GM23248 (cell line): ENCODE results near the gene ZNF407. TPM values are rescaled to one million over a fixed set of nuclear protein-coding genes. Genes with fewer than 3 reads are reported as not detected.

Experiments
- DNase-seq: peaks from one replicate; pipeline ENCODE4 v3.0.0-alpha.2; 2015
- H2AFZ ChIP-seq: fragments of 200-600 bp; sonication (generic); 2 replicates; pipeline ENCODE4 v1.6.1; 2016; ENCODE audit warnings: antibody characterized with exemption
- H3F3A ChIP-seq: fragments of 200-600 bp; sonication (generic); 2 replicates; pipeline ENCODE4 v1.6.1; 2016; ENCODE audit warnings: mild to moderate bottlenecking, antibody characterized with exemption, mixed run types; ENCODE audit not compliant: insufficient read depth
- H3K27ac ChIP-seq: fragments of 200-600 bp; sonication (generic); 2 replicates; pipeline ENCODE4 v1.5.1; 2016; ENCODE audit warnings: mild to moderate bottlenecking
- H3K27me3 ChIP-seq: fragments of 200-600 bp; sonication (generic); replicated peaks from 2 replicates; pipeline ENCODE4 v1.6.1; 2016; ENCODE audit warnings: mild to moderate bottlenecking; ENCODE audit not compliant: insufficient read depth
- H3K36me3 ChIP-seq: fragments of 200-600 bp; sonication (generic); 2 replicates; pipeline ENCODE4 v1.6.1; 2016; ENCODE audit warnings: low read depth, mild to moderate bottlenecking
- H3K4me1 ChIP-seq: fragments of 200-600 bp; sonication (generic); 2 replicates; pipeline ENCODE4 v1.6.1; 2016; ENCODE audit warnings: mild to moderate bottlenecking; ENCODE audit not compliant: insufficient read depth
- H3K4me2 ChIP-seq: fragments of 200-600 bp; sonication (generic); one replicate; pipeline ENCODE4 v1.6.1; 2016; ENCODE audit warnings: mild to moderate bottlenecking; ENCODE audit not compliant: unreplicated experiment
- H3K4me3 ChIP-seq: fragments of 200-600 bp; sonication (generic); 2 replicates; pipeline ENCODE4 v1.5.1; 2016; ENCODE audit warnings: mild to moderate bottlenecking
- H3K79me2 ChIP-seq: fragments of 200-600 bp; sonication (generic); 2 replicates; pipeline ENCODE4 v1.6.1; 2016; ENCODE audit warnings: mild to moderate bottlenecking; ENCODE audit not compliant: insufficient read depth
- H3K9ac ChIP-seq: fragments of 200-600 bp; sonication (generic); 2 replicates; pipeline ENCODE4 v1.6.1; 2016; ENCODE audit warnings: mild to moderate bottlenecking
- H3K9me2 ChIP-seq: fragments of 200-600 bp; sonication (generic); 2 replicates; pipeline ENCODE4 v1.6.1; 2016; ENCODE audit warnings: mixed run types, mild to moderate bottlenecking, moderate library complexity; ENCODE audit not compliant: insufficient read depth
- H3K9me3 ChIP-seq: fragments of 200-600 bp; sonication (generic); one replicate; pipeline ENCODE4 v1.6.1; 2017; ENCODE audit warnings: low read depth
- H4K20me1 ChIP-seq: fragments of 200-600 bp; sonication (generic); 2 replicates; pipeline ENCODE4 v1.6.0; 2016; ENCODE audit not compliant: insufficient read depth
- EZH2 ChIP-seq: fragments of 200-600 bp; sonication (generic); IDR thresholded peaks from 2 replicates; pipeline ENCODE4 v1.6.1; 2018; ENCODE audit warnings: antibody characterized with exemption, mild to moderate bottlenecking; ENCODE audit not compliant: insufficient read depth, poor library complexity, severe bottlenecking
- EZH2phosphoT487 ChIP-seq: fragments of 200-600 bp; sonication (generic); IDR thresholded peaks from 2 replicates; pipeline ENCODE4 v1.6.1; 2018; ENCODE audit warnings: antibody characterized with exemption, moderate library complexity, mild to moderate bottlenecking, low read depth; ENCODE audit not compliant: insufficient read depth
- WGBS, 2 experiments: methylation state at CpG; one replicate each; pipeline ENCODE4 v1.1.6; 2015 to 2017; ENCODE audit warnings: low lambda C conversion rate in 2 of 2, low coverage in 1 of 2; ENCODE audit errors: missing lambda C conversion rate in 2 of 2; 5-methylcytosine and 5-hydroxymethylcytosine counted together
- in situ Hi-C: fragments of 300-500 bp; cut with MboI; formaldehyde crosslinking; loops from 2 replicates; pipeline ENCODE4 v1.15.0; 2020
- polyA plus RNA-seq: library from polyadenylated mRNA; unstranded; fragments of >200 nt; fragmentation: Nextera tagmentation; extraction: Ambion mirVana; gene quantifications from 2 replicates; pipeline ENCODE4 v1.2.1, GENCODE V29; 2016
- total RNA-seq: library from RNA; depleted of rRNA; stranded (reverse); fragments of >200 nt; shearing (Covaris generic); gene quantifications from 2 replicates; pipeline ENCODE4 v1.2.3, GENCODE V29; 2014

The ZNF407 gene
- total and polyA plus RNA-seq, 2 experiments from 2014 or later, result 2.6 to 6.3 TPM

DNA sequence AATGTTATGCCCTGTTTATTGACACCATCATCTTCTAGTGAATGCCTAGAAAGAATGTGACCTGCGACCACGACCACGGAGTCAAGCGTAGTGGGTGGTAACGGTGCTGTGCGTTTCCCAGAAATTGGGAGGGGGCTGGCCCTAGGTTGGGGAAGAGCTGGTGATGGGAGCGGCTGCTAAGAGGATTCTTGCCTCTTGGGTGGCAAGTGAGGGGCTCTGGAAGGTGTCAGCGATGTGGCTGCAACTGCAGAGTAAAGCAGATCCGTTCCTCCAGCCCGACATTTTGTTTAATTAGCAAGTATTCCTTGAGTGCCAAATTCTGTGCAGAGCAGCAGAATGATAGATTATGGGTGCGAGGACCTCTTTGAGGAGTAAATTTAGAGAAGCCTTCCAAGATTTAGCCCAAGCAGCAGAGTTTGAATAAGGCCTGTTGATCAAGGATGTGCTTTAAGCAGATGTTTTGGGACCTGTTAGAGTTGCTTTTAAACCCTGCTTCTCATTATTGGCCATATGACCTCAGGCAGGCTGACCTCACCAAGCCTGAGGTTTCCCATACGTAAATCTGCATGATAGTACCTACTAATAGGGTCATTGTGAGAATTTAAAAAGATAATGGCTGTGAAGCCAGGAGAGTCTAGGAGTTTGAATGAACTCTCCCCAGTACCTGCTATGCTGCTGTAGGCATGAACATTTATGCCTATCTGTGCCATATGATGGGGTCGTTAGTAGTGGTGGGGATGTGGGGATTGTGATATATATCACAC lies 323.6 kb downstream of the ZNF407 start:
- WGBS, 2 experiments, result 86 to 90% methylated on average over 13 of the region's 13 CpGs
- TF ChIP-seq EZH2phosphoT487, result no peak
- H3K9me3 ChIP-seq, result no peaks in the 10 kb centered on the region
- H3K9ac ChIP-seq, result no peak overlapping the region
- no peaks in the 10 kb centered on the region for H3K9me2 ChIP-seq
- DNase-seq, result no peak
- H3K27ac ChIP-seq, result no peak overlapping the region
- no peaks in the 10 kb centered on the region for H3F3A ChIP-seq
- 0 out of 2 replicates have a peak, but pooled peaks cover 3% of the 10 kb centered on the region for H3K36me3 ChIP-seq
- no peak overlapping the region for H3K4me2 ChIP-seq
- no peak overlapping the region for H2AFZ ChIP-seq
- H3K4me3 ChIP-seq, result no peak overlapping the region
- no peaks in the 10 kb centered on the region for H3K27me3 ChIP-seq
- no peaks in the 10 kb centered on the region for H3K4me1 ChIP-seq
- H3K79me2 ChIP-seq, result no peaks in the 10 kb centered on the region
- H4K20me1 ChIP-seq, result no peaks in the 10 kb centered on the region
- in situ Hi-C loops, result no loop called here

DNA sequence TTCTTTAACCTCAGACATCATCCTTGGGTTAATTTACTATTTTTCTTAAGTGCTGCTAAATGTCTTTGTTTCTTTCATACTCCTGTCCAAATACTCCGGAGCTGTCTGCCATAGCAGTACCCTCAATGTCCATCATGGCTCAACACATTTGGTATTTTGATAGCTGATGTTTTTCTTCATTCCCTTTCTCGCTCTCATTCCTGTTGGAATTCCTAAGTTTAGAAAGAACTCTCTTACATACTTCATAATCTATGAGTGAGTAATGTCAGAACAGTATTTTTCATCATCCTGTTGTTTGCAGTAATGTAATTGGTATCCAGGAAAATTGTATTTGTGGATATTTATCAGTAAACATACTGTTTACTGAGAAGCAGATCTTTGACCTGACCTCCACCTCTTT lies 328.4 kb downstream of the ZNF407 start:
- no peaks in the 10 kb centered on the region for H3K79me2 ChIP-seq
- no peaks in the 10 kb centered on the region for H3K9me2 ChIP-seq
- H2AFZ ChIP-seq, result no peak overlapping the region
- H3K9ac ChIP-seq, result no peak overlapping the region
- no peaks in the 10 kb centered on the region for H3K27me3 ChIP-seq
- in situ Hi-C loops, result no loop called here
- DNase-seq, result no peak
- no peaks in the 10 kb centered on the region for H4K20me1 ChIP-seq
- H3K9me3 ChIP-seq, result no peaks in the 10 kb centered on the region
- H3F3A ChIP-seq, result no peaks in the 10 kb centered on the region
- H3K27ac ChIP-seq, result no peak overlapping the region
- H3K4me2 ChIP-seq, result no peak overlapping the region
- TF ChIP-seq EZH2, result no peak
- no peak for TF ChIP-seq EZH2phosphoT487
- H3K4me3 ChIP-seq, result no peak overlapping the region
- no peaks in the 10 kb centered on the region for H3K4me1 ChIP-seq
- WGBS, 2 experiments, result 95 to 96% methylated on average over 2 of the region's 2 CpGs
- H3K36me3 ChIP-seq, result 0 out of 2 replicates have a peak, but pooled peaks cover 2% of the 10 kb centered on the region

DNA sequence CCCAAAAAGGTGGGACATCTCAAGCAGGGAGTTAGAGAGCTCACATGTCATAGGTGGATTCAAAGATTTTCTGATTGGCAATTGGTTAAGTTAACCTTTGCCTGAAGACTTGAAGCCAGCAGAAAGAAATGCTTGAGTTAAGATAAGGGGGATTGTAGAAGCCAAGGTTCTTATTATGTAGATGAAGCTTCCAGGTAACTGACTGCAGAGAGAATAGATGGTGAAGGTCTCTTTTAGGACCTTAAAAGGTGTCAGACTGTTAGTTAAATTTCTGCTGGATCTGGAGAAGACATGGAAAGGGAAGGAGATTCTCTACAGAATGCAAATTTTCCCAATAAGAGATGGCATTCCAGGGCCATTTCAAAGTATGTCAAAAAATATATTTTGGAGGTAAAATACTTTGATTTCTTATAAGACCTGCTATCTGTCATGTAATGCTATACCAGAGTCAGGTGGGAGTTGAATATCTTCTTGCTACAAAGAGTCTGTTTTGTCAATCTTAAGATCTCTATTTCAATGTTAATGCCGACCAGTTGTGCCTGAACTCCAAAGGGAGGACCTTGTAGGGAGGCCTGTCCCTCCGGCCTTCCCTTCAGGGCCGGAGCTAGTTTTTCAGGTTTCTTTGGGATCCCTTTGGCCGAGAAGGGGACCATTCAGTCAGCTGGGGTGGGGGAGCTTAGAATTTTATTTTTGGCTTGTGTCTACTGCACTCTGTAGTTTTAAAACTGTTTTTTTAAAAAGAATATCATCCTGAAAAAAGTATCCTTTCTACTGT lies 330.7 kb downstream of the ZNF407 start:
- WGBS, 2 experiments, result 98 to 100% methylated on average over 4 of the region's 4 CpGs
- H3K4me2 ChIP-seq, result no peak overlapping the region
- no peak overlapping the region for H3K9ac ChIP-seq
- DNase-seq, result no peak
- no peaks in the 10 kb centered on the region for H4K20me1 ChIP-seq
- no peak overlapping the region for H3K27ac ChIP-seq
- H3F3A ChIP-seq, result no peaks in the 10 kb centered on the region
- H3K79me2 ChIP-seq, result no peaks in the 10 kb centered on the region
- no peak for TF ChIP-seq EZH2
- no peak for TF ChIP-seq EZH2phosphoT487
- H3K4me3 ChIP-seq, result no peak overlapping the region
- no peaks in the 10 kb centered on the region for H3K9me3 ChIP-seq
- in situ Hi-C loops, result no loop called here
- H3K4me1 ChIP-seq, result no peaks in the 10 kb centered on the region
- H2AFZ ChIP-seq, result no peak overlapping the region
- no peaks in the 10 kb centered on the region for H3K9me2 ChIP-seq
- H3K27me3 ChIP-seq, result no peaks in the 10 kb centered on the region
- 0 out of 2 replicates have a peak, but pooled peaks cover 2% of the 10 kb centered on the region for H3K36me3 ChIP-seq

DNA sequence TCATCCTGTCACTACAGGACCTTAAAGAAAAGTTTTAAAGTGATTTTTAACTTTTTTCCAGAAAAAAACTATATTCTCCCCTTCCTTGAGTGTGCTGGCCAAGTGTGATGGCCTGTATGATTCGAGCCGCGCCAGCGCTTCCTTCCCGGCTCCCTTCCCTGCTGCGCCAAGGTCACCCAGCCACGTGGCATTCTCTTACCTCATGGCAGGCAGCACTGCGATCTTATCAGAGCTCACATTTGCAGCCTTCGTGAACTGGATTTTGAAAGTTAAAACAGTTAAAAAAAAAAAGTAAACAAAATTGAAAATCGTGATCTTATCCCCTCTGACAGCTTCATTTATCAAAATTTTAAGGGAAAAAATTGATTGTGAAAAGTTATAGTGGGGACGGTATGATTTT lies 331.4 kb downstream of the ZNF407 start:
- Histone ChIP-seq H3K4me2 (no peak overlapping the region), H3K4me3 (no peak overlapping the region), H3K9me2 (no peaks in the 10 kb centered on the region), H3K4me1 (no peaks in the 10 kb centered on the region), H3K36me3 (0 out of 2 replicates have a peak, but pooled peaks cover 2% of the 10 kb centered on the region), H3K9ac (no peak overlapping the region), H3K79me2 (no peaks in the 10 kb centered on the region), H3K27me3 (no peaks in the 10 kb centered on the region), H2AFZ (no peak overlapping the region), H3K9me3 (no peaks in the 10 kb centered on the region), H3F3A (no peaks in the 10 kb centered on the region), H3K27ac (no peak overlapping the region), H4K20me1 (no peaks in the 10 kb centered on the region)
- TF ChIP-seq EZH2 (no peak), EZH2phosphoT487 (no peak)
- in situ Hi-C loops, result no loop called here
- DNase-seq, result no peak
- WGBS, 2 experiments, result 90 to 93% methylated on average over 11 of the region's 11 CpGs
